ENCODE results near the gene ANKRD13A.
"Not testable (repeated sequence)": the region's sequence is repeated elsewhere in the genome, so short reads cannot be mapped to it uniquely, and the experiment has no call there.

ANKRD13A gene

GRCh38 chr12:110007881-110008280 lies 8.7 kb downstream of the ANKRD13A start:
- peaks cover 62% of the 10 kb centered on the region for H3K36me3 Mint-ChIP-seq (ENCODE audit: low read depth)
- intact Hi-C loops (cut with micrococcal nuclease), result no loop called here
- H3K27ac Mint-ChIP-seq, result peak overlapping the region; percentile 55
- H3K27me3 Mint-ChIP-seq, result no peaks in the 10 kb centered on the region
- peaks cover 34% of the 10 kb centered on the region for H3K4me1 Mint-ChIP-seq (ENCODE audit: low read depth)
- no peak overlapping the region for H3K4me3 Mint-ChIP-seq
- H3K9me3 Mint-ChIP-seq, result peaks cover 9% of the 10 kb centered on the region

GRCh38 chr12:110008681-110009398 lies 9.6 kb downstream of the ANKRD13A start:
- H3K4me1 Mint-ChIP-seq (ENCODE audit: low read depth), result peaks cover 32% of the 10 kb centered on the region

GRCh38 chr12:110010853-110011723 lies 11.9 kb downstream of the ANKRD13A start:
- Mint-ChIP-seq H3K4me3 (no peak overlapping the region), H3K27ac (no peak overlapping the region), H3K9me3 (peaks cover 5% of the 10 kb centered on the region), H3K27me3 (no peaks in the 10 kb centered on the region), H3K36me3 (ENCODE audit: low read depth) (peaks cover 51% of the 10 kb centered on the region), H3K4me1 (ENCODE audit: low read depth) (peaks cover 42% of the 10 kb centered on the region)
- intact Hi-C loops (cut with micrococcal nuclease), result no loop called here

More at GRCh38 chr12:110008681-110009398, 9.6 kb downstream of the ANKRD13A start:
- H3K27me3 Mint-ChIP-seq; H3K27ac Mint-ChIP-seq; H3K9me3 Mint-ChIP-seq; H3K4me3 Mint-ChIP-seq; intact Hi-C loops (cut with micrococcal nuclease): not testable (repeated sequence)
- H3K36me3 Mint-ChIP-seq (ENCODE audit: low read depth), result peaks cover 60% of the 10 kb centered on the region

GRCh38 chr12:110012137-110012536 lies 12.9 kb downstream of the ANKRD13A start:
- intact Hi-C loops (cut with micrococcal nuclease), result no loop called here
- no peaks in the 10 kb centered on the region for H3K9me3 Mint-ChIP-seq
- H3K27ac Mint-ChIP-seq, result peak overlapping the region; percentile 44
- no peak overlapping the region for H3K4me3 Mint-ChIP-seq
- H3K4me1 Mint-ChIP-seq (ENCODE audit: low read depth), result peaks cover 45% of the 10 kb centered on the region
- H3K27me3 Mint-ChIP-seq, result no peaks in the 10 kb centered on the region
- H3K36me3 Mint-ChIP-seq (ENCODE audit: low read depth), result peaks cover 50% of the 10 kb centered on the region

- Mint-ChIP-seq H3K4me1 (ENCODE audit: low read depth) (peaks cover 45% of the 10 kb centered on the region), H3K27ac (peak overlapping the region; percentile 44), H3K4me3 (no peak overlapping the region), H3K36me3 (ENCODE audit: low read depth) (peaks cover 51% of the 10 kb centered on the region), H3K9me3 (no peaks in the 10 kb centered on the region), H3K27me3 (no peaks in the 10 kb centered on the region)
- intact Hi-C loops (cut with micrococcal nuclease), result no loop called here
Observed at GRCh38 chr12:110012659-110013058, 13.4 kb downstream of the ANKRD13A start.

GRCh38 chr12:110015132-110015531 lies 15.9 kb downstream of the ANKRD13A start:
- H3K27ac Mint-ChIP-seq, result peak overlapping the region; percentile 77
- intact Hi-C loops (cut with micrococcal nuclease), result no loop called here
- H3K4me3 Mint-ChIP-seq, result peak overlapping the region; percentile 20
- H3K9me3 Mint-ChIP-seq, result no peaks in the 10 kb centered on the region
- no peaks in the 10 kb centered on the region for H3K27me3 Mint-ChIP-seq
- peaks cover 39% of the 10 kb centered on the region for H3K4me1 Mint-ChIP-seq (ENCODE audit: low read depth)
- H3K36me3 Mint-ChIP-seq (ENCODE audit: low read depth), result peaks cover 68% of the 10 kb centered on the region

GRCh38 chr12:110020956-110021355 lies 21.7 kb downstream of the ANKRD13A start:
- intact Hi-C loops (cut with micrococcal nuclease), result no loop called here
- Mint-ChIP-seq H3K27ac (no peak overlapping the region), H3K36me3 (ENCODE audit: low read depth) (peaks cover 99% of the 10 kb centered on the region), H3K4me1 (ENCODE audit: low read depth) (peaks cover 25% of the 10 kb centered on the region), H3K4me3 (no peak overlapping the region), H3K9me3 (no peaks in the 10 kb centered on the region), H3K27me3 (no peaks in the 10 kb centered on the region)

GRCh38 chr12:110023059-110023980 lies 24.1 kb downstream of the ANKRD13A start:
- H3K27me3 Mint-ChIP-seq, result no peaks in the 10 kb centered on the region
- peaks cover 21% of the 10 kb centered on the region for H3K4me1 Mint-ChIP-seq (ENCODE audit: low read depth)
- intact Hi-C loops (cut with micrococcal nuclease), result no loop called here
- H3K36me3 Mint-ChIP-seq (ENCODE audit: low read depth), result peaks cover 100% of the 10 kb centered on the region
- no peaks in the 10 kb centered on the region for H3K9me3 Mint-ChIP-seq
- no peak overlapping the region for H3K27ac Mint-ChIP-seq
- H3K4me3 Mint-ChIP-seq, result no peak overlapping the region

- H3K36me3 Mint-ChIP-seq (ENCODE audit: low read depth), result peaks cover 100% of the 10 kb centered on the region
- H3K27me3 Mint-ChIP-seq, result no peaks in the 10 kb centered on the region
- H3K9me3 Mint-ChIP-seq, result no peaks in the 10 kb centered on the region
- no peak overlapping the region for H3K27ac Mint-ChIP-seq
- intact Hi-C loops (cut with micrococcal nuclease), result no loop called here
- H3K4me3 Mint-ChIP-seq, result no peak overlapping the region
- peaks cover 21% of the 10 kb centered on the region for H3K4me1 Mint-ChIP-seq (ENCODE audit: low read depth)
Observed at GRCh38 chr12:110024051-110024450, 24.8 kb downstream of the ANKRD13A start.

GRCh38 chr12:110028323-110028722 lies 29.1 kb downstream of the ANKRD13A start:
- peaks cover 96% of the 10 kb centered on the region for H3K36me3 Mint-ChIP-seq (ENCODE audit: low read depth)
- intact Hi-C loops (cut with micrococcal nuclease), result no loop called here
- no peaks in the 10 kb centered on the region for H3K27me3 Mint-ChIP-seq
- H3K9me3 Mint-ChIP-seq, result no peaks in the 10 kb centered on the region
- H3K4me1 Mint-ChIP-seq (ENCODE audit: low read depth), result peaks cover 10% of the 10 kb centered on the region
- no peak overlapping the region for H3K4me3 Mint-ChIP-seq
- H3K27ac Mint-ChIP-seq, result no peak overlapping the region

GRCh38 chr12:110029290-110029815 lies 30.1 kb downstream of the ANKRD13A start:
- H3K27ac Mint-ChIP-seq, result no peak overlapping the region
- H3K27me3 Mint-ChIP-seq, result no peaks in the 10 kb centered on the region
- no peak overlapping the region for H3K4me3 Mint-ChIP-seq
- peaks cover 96% of the 10 kb centered on the region for H3K36me3 Mint-ChIP-seq (ENCODE audit: low read depth)
- no peaks in the 10 kb centered on the region for H3K9me3 Mint-ChIP-seq
- intact Hi-C loops (cut with micrococcal nuclease), result no loop called here
- peaks cover under 1% of the 10 kb centered on the region for H3K4me1 Mint-ChIP-seq (ENCODE audit: low read depth)

GRCh38 chr12:110033888-110034287 lies 34.7 kb downstream of the ANKRD13A start:
- Mint-ChIP-seq H3K27ac (no peak overlapping the region), H3K9me3 (no peaks in the 10 kb centered on the region), H3K4me1 (ENCODE audit: low read depth) (peaks cover 12% of the 10 kb centered on the region), H3K27me3 (no peaks in the 10 kb centered on the region), H3K36me3 (ENCODE audit: low read depth) (peaks cover 96% of the 10 kb centered on the region), H3K4me3 (no peak overlapping the region)
- intact Hi-C loops (cut with micrococcal nuclease), result no loop called here

GRCh38 chr12:110035534-110036104 lies 36.4 kb downstream of the ANKRD13A start:
- H3K9me3 Mint-ChIP-seq, result no peaks in the 10 kb centered on the region
- H3K27ac Mint-ChIP-seq, result no peak overlapping the region
- intact Hi-C loops (cut with micrococcal nuclease), result no loop called here
- peaks cover 30% of the 10 kb centered on the region for H3K4me1 Mint-ChIP-seq (ENCODE audit: low read depth)
- H3K27me3 Mint-ChIP-seq, result no peaks in the 10 kb centered on the region
- peaks cover 95% of the 10 kb centered on the region for H3K36me3 Mint-ChIP-seq (ENCODE audit: low read depth)
- H3K4me3 Mint-ChIP-seq, result no peak overlapping the region

Data from dendritic cell treated with granulocyte-macrophage colony-stimulating factor and Interleukin-4, amounts not matched to agents 40 ng/mL and 50 ng/mL, for 4 days (primary cell).